Activated T-helper 1 cell treated with anti-CD3 and anti-CD28 coated beads, Interleukin-12 subunit alpha, Interleukin-12 subunit beta, Interleukin-2, Interleukin-4 antibody, amounts not matched to agents 30 ng/mL and 10 ng/mL and 1 ng/mL, durations not matched to agents 14 hours and 24 hours and 36 hours (primary cell): ENCODE measurements around the gene CDCA7. TPM values are rescaled to one million over a fixed set of nuclear protein-coding genes. Genes with fewer than 3 reads are reported as not detected.
"Not testable (repeated sequence)": the region's sequence is repeated elsewhere in the genome, so short reads cannot be mapped to it uniquely, and the experiment has no call there.

ENCODE experiments used
- DNase-seq: peaks from one replicate; pipeline ENCODE4 v3.0.0; 2021; ENCODE audit warnings: low spot score
- H3K27ac Mint-ChIP-seq: one replicate; pipeline ENCODE4 v1.8.0; 2021; ENCODE audit warnings: mild to moderate bottlenecking, mixed read lengths
- H3K27me3 Mint-ChIP-seq: one replicate; pipeline ENCODE4 v1.8.0; 2022; ENCODE audit warnings: mild to moderate bottlenecking, moderate library complexity, mixed read lengths; ENCODE audit not compliant: insufficient read depth
- H3K36me3 Mint-ChIP-seq: one replicate; pipeline ENCODE4 v1.8.0; 2021; ENCODE audit warnings: low read depth, mixed read lengths
- H3K4me1 Mint-ChIP-seq: one replicate; pipeline ENCODE4 v1.8.0; 2021; ENCODE audit warnings: low read depth, mixed read lengths
- H3K4me3 Mint-ChIP-seq: one replicate; pipeline ENCODE4 v1.8.0; 2021; ENCODE audit warnings: mild to moderate bottlenecking, moderate library complexity, mixed read lengths
- H3K9me3 Mint-ChIP-seq: one replicate; pipeline ENCODE4 v1.8.0; 2021; ENCODE audit warnings: mixed read lengths
- intact Hi-C: fragments of 100-400 bp; cut with micrococcal nuclease; formaldehyde crosslinking; loops from one replicate; pipeline ENCODE4 v1.15.1; 2024
- total RNA-seq: library from RNA; stranded (reverse); gene quantifications from 2 replicates; pipeline ENCODE4 v1.2.3, GENCODE V29; 2022

The CDCA7 gene
- total RNA-seq, 1 donor from 2014 or later: 112 TPM

DNA sequence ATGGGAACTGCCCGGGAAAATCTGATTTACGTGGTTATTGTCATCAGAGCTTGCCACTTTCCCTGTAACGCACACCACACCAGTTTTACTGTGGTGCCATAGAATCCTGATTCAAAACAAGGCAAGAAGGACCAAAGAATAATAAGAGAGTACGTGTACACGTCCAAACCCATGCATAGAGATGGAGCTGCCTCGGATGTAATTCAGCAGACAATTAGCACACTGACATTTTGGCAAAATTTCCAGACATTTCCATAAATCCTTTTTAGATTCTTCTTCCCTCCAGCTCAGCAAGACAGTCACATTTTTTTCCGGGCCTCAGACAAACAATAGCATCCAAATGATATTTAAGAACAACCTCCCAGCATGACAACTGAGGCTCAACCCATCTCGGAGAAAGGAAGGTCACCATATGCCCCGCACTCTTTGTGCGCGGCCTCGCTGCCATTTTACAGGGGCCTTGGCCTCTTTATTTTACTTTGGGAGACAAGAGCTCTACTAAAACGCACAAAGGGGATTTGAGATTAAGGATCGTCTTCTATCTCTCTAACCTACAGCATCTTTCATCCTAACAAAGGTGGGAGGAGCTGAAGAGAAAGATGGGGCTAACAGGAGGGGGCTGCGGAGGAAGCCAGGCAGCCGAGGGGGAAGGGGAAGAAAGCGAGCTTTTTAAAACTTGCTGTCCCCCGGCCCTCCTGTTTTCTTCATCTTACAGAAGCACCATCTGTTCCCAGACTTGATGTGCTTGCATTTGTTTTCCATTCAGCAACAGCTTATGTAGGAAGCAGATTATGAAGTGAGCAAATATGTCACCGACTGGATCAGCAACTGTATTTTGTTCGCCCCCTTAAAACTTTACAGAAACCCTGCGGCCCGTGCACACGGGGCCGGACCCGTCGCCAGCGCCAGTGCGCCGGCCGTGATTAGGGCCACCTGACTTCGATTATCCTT lies 61.0 kb downstream of the CDCA7 start:
- H3K4me3 Mint-ChIP-seq: no peak overlapping the region

DNA sequence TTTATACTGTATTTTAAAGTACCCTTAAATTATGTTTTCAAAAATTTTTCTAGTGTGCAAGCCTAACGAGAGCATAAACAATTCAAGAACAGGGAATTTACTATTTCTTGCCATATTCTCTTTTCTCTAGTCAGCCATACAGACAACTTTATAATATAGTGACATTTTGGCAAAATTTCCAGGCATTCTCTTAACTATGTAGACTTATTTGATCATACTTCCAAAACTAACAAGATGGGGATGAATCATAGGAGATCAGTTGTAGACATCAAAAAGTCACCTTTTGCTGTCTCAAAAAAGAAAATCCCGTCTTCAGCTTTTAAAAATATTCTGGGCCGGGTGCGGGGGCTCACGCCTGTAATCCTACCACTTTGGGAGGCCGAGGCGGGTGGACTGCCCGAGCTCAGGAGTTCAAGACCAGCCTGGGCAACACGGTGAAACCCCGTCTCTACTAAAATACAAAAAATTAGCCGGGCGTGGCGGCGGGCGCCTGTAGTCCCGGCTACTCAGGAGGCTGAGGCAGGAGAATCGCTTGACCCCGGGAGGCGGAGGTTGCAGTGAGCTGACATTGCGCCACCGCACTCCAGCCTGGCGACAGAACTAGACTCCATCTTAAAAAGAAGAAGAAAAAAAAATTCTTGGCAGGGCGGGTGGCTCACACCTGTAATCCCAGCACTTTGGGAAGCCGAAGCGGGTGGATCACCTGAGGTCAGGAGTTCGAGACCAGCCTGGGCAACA lies 61.9 kb downstream of the CDCA7 start:
- H3K9me3 Mint-ChIP-seq, H3K27ac Mint-ChIP-seq, DNase-seq, intact Hi-C loops, H3K4me3 Mint-ChIP-seq, H3K36me3 Mint-ChIP-seq, H3K4me1 Mint-ChIP-seq: not testable (repeated sequence)
- peaks cover 11% of the 10 kb centered on the region for H3K27me3 Mint-ChIP-seq

More for the DNA sequence above, 61.0 kb downstream of the CDCA7 start:
- no peaks in the 10 kb centered on the region for H3K4me1 Mint-ChIP-seq
- no peaks in the 10 kb centered on the region for H3K36me3 Mint-ChIP-seq
- no peaks in the 10 kb centered on the region for H3K9me3 Mint-ChIP-seq
- no peak overlapping the region for H3K27ac Mint-ChIP-seq
- DNase-seq: no peak
- intact Hi-C loops: no loop called here
- peaks cover 14% of the 10 kb centered on the region for H3K27me3 Mint-ChIP-seq

DNA sequence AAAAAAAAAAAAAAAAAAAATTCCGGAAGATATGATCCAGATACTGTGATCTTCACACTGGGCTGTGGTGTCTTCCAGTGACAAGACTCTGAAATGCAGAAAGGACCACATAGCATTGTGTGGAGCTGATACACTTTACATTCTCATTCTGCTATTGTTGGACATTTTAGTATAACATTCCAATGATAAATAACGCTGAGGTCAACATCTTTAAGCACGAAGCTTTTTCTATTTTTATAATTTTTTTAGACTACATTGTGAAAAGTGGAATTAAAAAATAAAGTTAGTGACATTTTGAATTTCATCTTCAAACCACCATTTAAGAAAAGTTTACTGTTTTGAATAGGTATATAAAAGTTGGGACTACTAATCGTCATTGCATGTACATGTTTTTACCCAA lies 62.7 kb downstream of the CDCA7 start:
- H3K27ac Mint-ChIP-seq: no peak overlapping the region

DNA sequence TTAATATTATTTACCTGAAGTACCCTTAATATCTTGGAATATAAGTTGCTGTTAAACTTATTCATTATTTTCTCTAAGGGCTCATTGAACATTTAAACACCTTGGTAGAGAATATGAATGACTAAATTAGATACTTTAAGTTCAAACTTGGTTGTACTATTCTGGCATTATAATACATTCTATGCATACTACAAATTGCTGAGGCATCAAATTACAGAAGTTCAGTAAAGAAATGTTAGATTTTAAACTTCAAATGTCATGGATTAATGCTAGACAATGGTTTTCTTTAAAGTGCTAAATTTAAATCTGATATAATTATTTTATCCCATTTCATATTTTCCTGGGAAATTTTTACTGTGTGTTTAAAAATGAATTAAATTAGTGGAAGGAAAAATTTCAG lies 63.1 kb downstream of the CDCA7 start:
- Mint-ChIP-seq H3K27me3 (peaks cover 11% of the 10 kb centered on the region), H3K36me3 (no peaks in the 10 kb centered on the region), H3K4me3 (no peak overlapping the region), H3K27ac (no peak overlapping the region), H3K9me3 (no peaks in the 10 kb centered on the region), H3K4me1 (no peaks in the 10 kb centered on the region)
- intact Hi-C loops: no loop called here
- DNase-seq: no peak

More for the DNA sequence above, 62.7 kb downstream of the CDCA7 start:
- H3K4me3 Mint-ChIP-seq: no peak overlapping the region
- no peaks in the 10 kb centered on the region for H3K4me1 Mint-ChIP-seq
- DNase-seq: no peak
- no peaks in the 10 kb centered on the region for H3K36me3 Mint-ChIP-seq
- H3K27me3 Mint-ChIP-seq: peaks cover 11% of the 10 kb centered on the region
- intact Hi-C loops: no loop called here
- no peaks in the 10 kb centered on the region for H3K9me3 Mint-ChIP-seq
